Keratinocyte (primary cell): Measurements from ENCODE around the gene HTRA1. TPM values are rescaled to one million over a fixed set of nuclear protein-coding genes. Genes with fewer than 3 reads are reported as not detected.

ENCODE experiments used
- DNase-seq: peaks from one replicate; pipeline ENCODE4 v3.0.0-alpha.2; 2011; ENCODE audit warnings: low read depth, missing footprints, low spot score
- FAIRE-seq: peaks from 2 replicates; lab custom pipeline; 2011; peaks lifted over from hg19 to GRCh38; lab: Jason Lieb, UNC
- H2AFZ ChIP-seq: 2 replicates; pipeline ENCODE4 v1.6.0; 2012; ENCODE audit warnings: low read length, control low read depth, inconsistent platforms; ENCODE audit not compliant: control insufficient read depth
- H3K27ac ChIP-seq: 2 replicates; pipeline ENCODE4 v1.5.1; 2011; ENCODE audit warnings: low read length; ENCODE audit not compliant: control insufficient read depth, insufficient read depth
- H3K27me3 ChIP-seq: 3 replicates; pipeline ENCODE4 v1.6.0; 2011; ENCODE audit warnings: low read length; ENCODE audit not compliant: control insufficient read depth, insufficient read depth; ENCODE audit errors: extremely low read depth
- H3K36me3 ChIP-seq, 2 experiments: 2 replicates in 1 of 2; 3 replicates in 1 of 2; pipeline ENCODE4 v1.5.1; 2011; ENCODE audit warnings: low read length in 2 of 2, mild to moderate bottlenecking in 1 of 2; ENCODE audit not compliant: control insufficient read depth in 2 of 2, insufficient read depth in 2 of 2; ENCODE audit errors: extremely low read depth in 1 of 2
- H3K4me1 ChIP-seq: 3 replicates; pipeline ENCODE4 v1.5.1; 2011; ENCODE audit warnings: low read length; ENCODE audit not compliant: control insufficient read depth, insufficient read depth; ENCODE audit errors: extremely low read depth
- H3K4me2 ChIP-seq: 3 replicates; pipeline ENCODE4 v1.6.0; 2011; ENCODE audit warnings: low read depth, low read length; ENCODE audit not compliant: control insufficient read depth, insufficient read depth; ENCODE audit errors: extremely low read depth
- H3K4me3 ChIP-seq, 3 experiments: fragments of 200-600 bp in 1 of 3; sonication (generic) in 1 of 3; 2 replicates in 2 of 3; 3 replicates in 1 of 3; pipeline ENCODE4 v1.5.1; 2011 to 2016; ENCODE audit warnings: low read length in 3 of 3, mild to moderate bottlenecking in 3 of 3, control low read depth in 2 of 3, inconsistent platforms in 1 of 3, low read depth in 1 of 3, mixed read lengths in 1 of 3, mixed run types in 1 of 3, moderate library complexity in 1 of 3; ENCODE audit not compliant: control insufficient read depth in 2 of 3, insufficient read depth in 2 of 3; ENCODE audit errors: extremely low read depth in 1 of 3
- H3K79me2 ChIP-seq: 2 replicates; pipeline ENCODE4 v1.6.0; 2012; ENCODE audit warnings: low read length; ENCODE audit not compliant: control insufficient read depth, insufficient read depth
- H3K9ac ChIP-seq: 3 replicates; pipeline ENCODE4 v1.6.0; 2011; ENCODE audit warnings: low read length; ENCODE audit not compliant: control insufficient read depth, insufficient read depth; ENCODE audit errors: extremely low read depth
- H3K9me1 ChIP-seq: 3 replicates; pipeline ENCODE4 v1.6.0; 2011; ENCODE audit warnings: low read length; ENCODE audit not compliant: control insufficient read depth, insufficient read depth; ENCODE audit errors: extremely low read depth
- H3K9me3 ChIP-seq: 2 replicates; pipeline ENCODE4 v1.5.1; 2012; ENCODE audit warnings: low read depth, low read length; ENCODE audit not compliant: control insufficient read depth
- H4K20me1 ChIP-seq: 3 replicates; pipeline ENCODE4 v1.6.0; 2011; ENCODE audit warnings: low read length; ENCODE audit not compliant: control insufficient read depth, insufficient read depth; ENCODE audit errors: extremely low read depth
- EZH2 ChIP-seq: IDR thresholded peaks from one replicate; pipeline ENCODE4 v1.6.1; 2012; ENCODE audit warnings: inconsistent platforms, mild to moderate bottlenecking, low read length, moderate library complexity
- dilution Hi-C: fragments of 300-500 bp; cut with MboI; formaldehyde crosslinking; loops from one replicate; pipeline ENCODE4 v1.7.0; 2020; ENCODE audit warnings: low sequenced_read_pairs; ENCODE audit not compliant: extremely low pct_ligation_motif_present
- polyA plus RNA-seq, 5 experiments: library from polyadenylated mRNA; depleted of rRNA in 3 of 5; stranded (reverse) in 3 of 5; stranded (forward) in 1 of 5; unstranded in 1 of 5; fragments of >200 nt; gene quantifications; 1 replicate in 1 of 5; 2 replicates in 3 of 5; 3 replicates in 1 of 5; pipeline versions ENCODE4 v1.2.1 to v1.2.3, GENCODE V29; 2011 to 2012; ENCODE audit warnings: missing spikeins in 2 of 5, low read depth in 1 of 5, low replicate concordance in 1 of 5
- TF ChIP-seq, protein P1 (sequence below), 3 experiments: IDR thresholded peaks in 1 of 3; conservative IDR thresholded peaks in 1 of 3; optimal IDR thresholded peaks in 1 of 3; 2 replicates in 2 of 3; 3 replicates in 1 of 3; pipeline versions ENCODE3 to v1.5.1; 2011; ENCODE audit warnings: low read length in 3 of 3, mild to moderate bottlenecking in 3 of 3, moderate library complexity in 2 of 3, control low read depth in 1 of 3, inconsistent platforms in 1 of 3; ENCODE audit not compliant: insufficient read depth in 2 of 3; ENCODE audit errors: extremely low read depth in 1 of 3

HTRA1 gene
- polyA plus RNA-seq, 1 donor (not counting 4 experiments of a cell fraction or from before 2014, with no cell fraction given), result 412 TPM

GRCh38 chr10:122504610-122504950, 43.2 kb downstream of the HTRA1 start:
- no peak overlapping the region for H3K4me3 ChIP-seq
- no peaks in the 10 kb centered on the region for H3K9me3 ChIP-seq
- no peak overlapping the region for H3K4me2 ChIP-seq
- peaks cover 1% of the 10 kb centered on the region for H3K9me1 ChIP-seq
- no peaks in the 10 kb centered on the region for H4K20me1 ChIP-seq
- no peaks in the 10 kb centered on the region for H3K79me2 ChIP-seq
- no peak for TF ChIP-seq EZH2
- TF ChIP-seq, protein P1, sequence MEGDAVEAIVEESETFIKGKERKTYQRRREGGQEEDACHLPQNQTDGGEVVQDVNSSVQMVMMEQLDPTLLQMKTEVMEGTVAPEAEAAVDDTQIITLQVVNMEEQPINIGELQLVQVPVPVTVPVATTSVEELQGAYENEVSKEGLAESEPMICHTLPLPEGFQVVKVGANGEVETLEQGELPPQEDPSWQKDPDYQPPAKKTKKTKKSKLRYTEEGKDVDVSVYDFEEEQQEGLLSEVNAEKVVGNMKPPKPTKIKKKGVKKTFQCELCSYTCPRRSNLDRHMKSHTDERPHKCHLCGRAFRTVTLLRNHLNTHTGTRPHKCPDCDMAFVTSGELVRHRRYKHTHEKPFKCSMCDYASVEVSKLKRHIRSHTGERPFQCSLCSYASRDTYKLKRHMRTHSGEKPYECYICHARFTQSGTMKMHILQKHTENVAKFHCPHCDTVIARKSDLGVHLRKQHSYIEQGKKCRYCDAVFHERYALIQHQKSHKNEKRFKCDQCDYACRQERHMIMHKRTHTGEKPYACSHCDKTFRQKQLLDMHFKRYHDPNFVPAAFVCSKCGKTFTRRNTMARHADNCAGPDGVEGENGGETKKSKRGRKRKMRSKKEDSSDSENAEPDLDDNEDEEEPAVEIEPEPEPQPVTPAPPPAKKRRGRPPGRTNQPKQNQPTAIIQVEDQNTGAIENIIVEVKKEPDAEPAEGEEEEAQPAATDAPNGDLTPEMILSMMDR (optimal IDR thresholded peaks at IDR 0.05 in 1 of 3, IDR thresholded peaks at IDR 0.05 in 1 of 3, conservative IDR thresholded peaks at IDR 0.05 in 1 of 3; ENCODE audit: extremely low read depth in 1 of 3, insufficient read depth in 2 of 3, low read length in 3 of 3), result no peak
- peaks cover 7% of the 10 kb centered on the region for H3K4me1 ChIP-seq
- DNase-seq (no peak), FAIRE-seq (peak; percentile 53)
- no peak overlapping the region for H2AFZ ChIP-seq
- no peaks in the 10 kb centered on the region for H3K27me3 ChIP-seq
- H3K9ac ChIP-seq, result no peak overlapping the region
- H3K36me3 ChIP-seq, result peaks cover 35 to 49% of the 10 kb centered on the region in 2 experiments
- H3K27ac ChIP-seq, result no peak overlapping the region
- dilution Hi-C loops, result no loop called here

- no peak overlapping the region for H3K9ac ChIP-seq
- TF ChIP-seq, protein P1 (optimal IDR thresholded peaks at IDR 0.05 in 1 of 3, IDR thresholded peaks at IDR 0.05 in 1 of 3, conservative IDR thresholded peaks at IDR 0.05 in 1 of 3; ENCODE audit: extremely low read depth in 1 of 3, insufficient read depth in 2 of 3, low read length in 3 of 3), result no peak
- TF ChIP-seq EZH2, result no peak
- FAIRE-seq (no peak), DNase-seq (no peak)
- no peak overlapping the region for H3K27ac ChIP-seq
- H3K9me3 ChIP-seq, result no peaks in the 10 kb centered on the region
- no peak overlapping the region for H2AFZ ChIP-seq
- no peaks in the 10 kb centered on the region for H4K20me1 ChIP-seq
- H3K9me1 ChIP-seq, result peaks cover 4% of the 10 kb centered on the region
- H3K27me3 ChIP-seq, result no peaks in the 10 kb centered on the region
- peaks cover 35 to 53% of the 10 kb centered on the region in 2 experiments for H3K36me3 ChIP-seq
- dilution Hi-C loops, result no loop called here
- no peak overlapping the region for H3K4me2 ChIP-seq
- no peaks in the 10 kb centered on the region for H3K79me2 ChIP-seq
- H3K4me1 ChIP-seq, result peaks cover 11% of the 10 kb centered on the region
- H3K4me3 ChIP-seq, result no peak overlapping the region
Measured at GRCh38 chr10:122505011-122505410, 43.7 kb downstream of the HTRA1 start.
